GM19395 (cell line): Measurements from ENCODE around the gene KRT27.

Source experiments
- ATAC-seq: cut with Tn5 transposase; IDR thresholded peaks from one replicate; pipeline ENCODE4 v1.9.1; 2021; ENCODE audit warnings: mild to moderate bottlenecking, moderate library complexity; ENCODE audit not compliant: unreplicated experiment

KRT27 gene

GRCh38 chr17:40809721-40810421, 27.5 kb upstream of the KRT27 start:
- ATAC-seq = no peak

- no peak for ATAC-seq
Observed at GRCh38 chr17:40806131-40806530, 23.8 kb upstream of the KRT27 start.

DNA sequence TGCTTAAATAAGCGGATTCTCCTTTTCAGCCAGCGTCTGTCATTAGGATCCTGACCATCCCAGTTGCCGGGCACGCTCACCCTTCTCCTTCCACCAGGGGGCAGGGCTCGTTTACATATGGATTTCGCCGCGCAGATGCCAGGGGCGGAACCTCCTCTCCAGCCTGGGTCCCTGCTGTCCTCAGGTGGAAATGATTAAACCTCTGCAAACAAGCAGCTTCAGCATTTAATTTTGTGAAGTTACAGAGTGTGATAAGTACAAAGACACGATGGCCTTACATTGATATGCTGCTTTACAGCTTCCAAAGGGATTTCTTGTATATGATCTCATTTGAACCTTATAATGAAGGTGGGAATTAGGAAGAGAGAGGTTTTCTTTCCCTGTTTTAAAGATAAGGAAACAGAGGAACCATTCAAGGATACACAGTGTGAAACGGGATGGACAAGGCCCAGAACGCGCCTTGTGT, 21.3 kb upstream of the KRT27 start:
- ATAC-seq = no peak

DNA sequence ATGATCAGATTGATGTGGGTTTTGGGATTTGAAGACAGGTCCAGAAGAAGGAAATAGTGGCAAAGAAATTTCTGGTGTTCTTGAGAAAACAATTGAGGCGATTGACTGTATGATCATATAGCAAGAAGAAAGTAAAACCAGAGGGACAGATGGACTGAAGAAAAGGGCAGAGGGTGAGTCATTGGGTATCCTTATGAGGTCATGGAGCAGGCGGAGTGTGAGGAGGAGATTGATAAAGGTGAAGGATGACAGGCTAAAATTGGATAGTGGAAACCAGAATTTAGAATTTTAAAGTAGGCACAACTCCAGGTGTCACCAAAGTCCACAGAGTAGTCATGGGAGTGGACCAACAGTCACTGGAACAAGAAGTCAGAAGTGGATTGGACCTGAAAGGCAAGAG, 18.8 kb upstream of the KRT27 start:
- ATAC-seq = no peak

DNA sequence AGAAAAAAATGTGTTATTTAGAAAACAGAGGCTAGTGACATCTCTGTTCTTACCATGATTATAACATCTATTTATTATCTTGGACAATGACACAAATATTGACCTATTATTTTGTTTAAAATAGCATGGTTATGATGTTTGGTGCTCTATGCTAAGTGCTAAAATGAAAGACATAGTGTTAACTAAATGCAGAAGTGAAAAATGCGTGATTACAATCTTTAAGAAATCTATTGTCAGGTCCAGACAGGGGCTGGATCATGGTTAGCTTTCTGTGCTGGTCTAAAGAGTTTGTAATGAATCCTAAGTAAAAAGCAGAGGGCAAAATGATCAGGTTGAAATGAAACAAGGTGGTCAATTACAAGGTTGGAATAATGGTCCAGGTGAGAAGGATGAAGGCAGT, 18.0 kb upstream of the KRT27 start:
- no peak for ATAC-seq

GRCh38 chr17:40799859-40800258, 17.5 kb upstream of the KRT27 start, which contains the start of gene KRT28:
Gene KRT28 (minus strand): TSS chr17:40799959. CDS start chr17:40799893, 66 bp downstream.
- no peak for ATAC-seq

- no peak for ATAC-seq
Observed at GRCh38 chr17:40796846-40797245, 14.5 kb upstream of the KRT27 start.

DNA sequence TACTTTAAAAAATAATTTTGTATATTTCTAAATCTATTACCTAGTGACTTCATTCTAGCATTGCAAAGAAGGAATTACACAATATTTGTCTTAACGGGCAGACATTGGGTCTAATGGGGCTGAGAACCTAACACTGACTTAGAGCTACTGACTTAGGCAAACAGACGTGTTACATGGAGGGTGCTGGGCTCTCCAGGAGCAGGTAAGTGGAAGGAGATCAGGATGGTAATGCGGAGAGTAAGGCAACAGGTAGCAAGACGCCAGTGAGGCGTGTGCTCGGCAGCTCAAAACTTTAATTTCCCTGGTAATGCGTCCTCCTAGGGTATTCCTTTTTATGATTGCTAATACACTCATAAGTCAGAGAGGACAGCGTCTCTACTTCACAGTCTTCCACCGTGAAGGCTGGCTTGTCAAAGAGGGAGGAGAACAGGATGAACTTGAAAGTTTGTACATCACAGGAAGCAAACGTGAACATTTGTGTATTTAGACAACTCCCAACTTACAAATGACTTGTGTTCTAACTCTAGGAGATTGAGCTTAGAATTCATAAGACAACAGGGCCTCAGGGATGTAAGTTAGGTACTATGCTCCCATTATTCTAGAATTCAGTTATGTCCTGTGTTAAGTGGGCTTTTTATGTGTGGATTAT, 12.8 kb upstream of the KRT27 start:
- no peak for ATAC-seq

DNA sequence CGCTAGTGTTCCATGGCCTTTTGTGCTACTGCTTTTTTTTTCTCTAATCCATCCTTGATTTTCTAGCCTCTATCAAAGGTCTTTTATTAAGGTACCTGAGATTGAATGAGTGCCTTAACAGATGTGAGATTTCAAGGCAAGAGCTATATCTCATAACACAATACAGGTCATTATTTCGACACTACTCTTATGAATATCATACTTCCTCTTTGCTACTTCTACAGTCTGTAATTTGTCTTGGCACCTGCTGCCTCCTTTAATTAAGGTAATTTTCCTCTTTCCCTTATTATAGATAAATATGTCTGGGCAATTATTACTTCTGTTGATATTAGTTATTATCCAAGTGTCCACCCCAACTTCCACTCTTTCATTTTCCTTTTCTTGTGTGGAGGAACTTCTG, 12.1 kb upstream of the KRT27 start:
- ATAC-seq = no peak

DNA sequence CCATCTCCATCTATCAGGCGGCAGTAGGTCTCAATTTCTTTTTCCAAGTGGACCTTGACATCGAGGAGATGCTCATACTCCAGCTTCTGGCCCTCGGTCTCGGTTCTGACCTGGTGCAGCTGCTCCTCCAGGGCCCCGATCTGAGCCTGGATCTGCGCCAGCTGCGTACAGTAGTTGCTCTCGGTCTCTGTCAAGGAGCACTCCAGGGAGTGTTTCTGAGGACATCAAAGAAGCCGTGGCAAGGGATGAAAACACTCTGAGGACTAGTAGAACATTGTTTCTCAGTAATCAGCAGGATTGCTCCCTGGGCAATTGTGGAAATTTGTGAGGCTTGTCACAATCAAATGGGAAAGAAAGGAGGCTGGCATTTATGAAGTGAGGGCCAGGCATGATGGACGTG, 11.5 kb upstream of the KRT27 start:
- ATAC-seq = no peak

- no peak for ATAC-seq
Observed at GRCh38 chr17:40791787-40792436, 9.6 kb upstream of the KRT27 start.

GRCh38 chr17:40791111-40791510, 8.8 kb upstream of the KRT27 start:
- no peak for ATAC-seq

DNA sequence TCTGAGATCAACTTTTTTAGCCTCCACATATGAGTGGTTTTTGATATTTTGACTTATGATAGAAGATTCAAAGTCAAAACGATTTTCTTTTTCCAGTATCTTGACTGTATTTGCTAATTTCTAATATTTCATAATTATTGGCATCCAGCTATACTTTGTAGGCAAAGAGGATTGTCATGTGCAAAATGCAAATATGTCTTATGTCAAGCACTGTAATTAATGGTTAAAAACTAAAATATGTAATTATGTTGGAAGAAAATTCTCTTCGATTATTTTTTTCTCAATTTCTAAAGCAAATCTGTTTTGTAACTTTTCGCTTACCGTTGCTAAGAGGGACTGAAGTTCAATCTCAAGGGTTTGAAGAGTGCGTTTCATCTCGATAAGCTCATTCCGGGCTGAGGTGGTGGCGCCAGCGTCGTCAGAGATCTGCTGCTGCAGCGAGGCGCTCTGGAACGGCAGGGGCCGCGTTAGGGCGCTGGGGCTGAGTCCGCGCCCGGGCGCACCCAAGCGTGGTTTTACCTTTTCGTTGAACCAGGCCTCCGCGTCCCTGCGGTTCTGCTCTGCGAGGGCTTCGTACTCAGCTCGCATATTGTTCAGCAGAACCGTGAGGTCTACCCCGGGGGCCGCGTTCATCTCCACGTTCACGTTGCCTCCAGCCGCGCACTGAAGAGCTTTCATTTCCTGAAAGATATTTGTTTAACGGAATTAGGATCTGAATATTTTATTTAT, 3.0 kb downstream of the KRT27 start:
- ATAC-seq = no peak

- no peak for ATAC-seq
Observed at GRCh38 chr17:40778461-40778860, 3.9 kb downstream of the KRT27 start.

GRCh38 chr17:40777971-40778370, 4.4 kb downstream of the KRT27 start:
- no peak for ATAC-seq

- ATAC-seq = no peak
Observed at GRCh38 chr17:40777459-40777858, 4.9 kb downstream of the KRT27 start.

DNA sequence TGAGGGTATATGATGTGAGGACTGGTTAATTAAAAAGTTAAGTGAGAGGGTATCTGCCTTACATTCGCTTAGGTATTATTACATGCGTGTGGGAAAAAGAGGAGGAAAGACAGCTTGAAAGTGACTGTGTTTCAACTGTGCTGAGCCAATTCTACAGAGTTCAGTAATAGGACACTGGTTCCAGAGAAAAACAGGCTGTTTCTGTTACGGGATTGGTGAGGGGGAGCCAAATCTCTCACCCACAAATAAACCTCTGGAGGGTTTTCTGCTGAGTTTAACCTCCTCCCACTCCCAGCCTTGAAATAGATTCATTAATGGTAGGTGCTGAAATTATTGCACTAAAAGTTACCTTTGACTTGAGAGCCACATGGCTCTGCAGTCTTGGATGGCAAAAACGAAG, 6.4 kb downstream of the KRT27 start:
- no peak for ATAC-seq

GRCh38 chr17:40772101-40772500, 10.2 kb downstream of the KRT27 start, which contains the start of gene KRT26:
Gene KRT26 (minus strand): TSS chr17:40772201. CDS start chr17:40772113, 88 bp downstream.
- ATAC-seq = no peak

DNA sequence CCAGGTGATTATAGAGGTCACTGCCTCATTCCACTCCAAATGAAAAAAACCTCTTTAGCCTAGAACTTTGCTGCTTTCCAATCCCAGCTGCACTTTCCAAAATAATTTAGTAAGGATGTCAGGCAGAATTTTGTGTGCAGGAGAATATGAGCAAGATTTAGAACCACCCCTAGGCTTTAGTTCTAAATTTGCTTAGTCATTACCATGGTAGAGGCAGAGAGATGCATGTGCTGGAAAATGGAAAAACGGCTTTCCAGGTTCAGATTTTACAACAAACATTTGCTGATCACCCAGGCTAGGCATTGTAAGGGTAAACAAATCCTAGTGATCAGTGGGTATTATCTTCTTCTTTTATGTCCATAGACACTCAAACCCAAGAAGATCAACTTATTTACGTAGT, 16.7 kb downstream of the KRT27 start:
- no peak for ATAC-seq

DNA sequence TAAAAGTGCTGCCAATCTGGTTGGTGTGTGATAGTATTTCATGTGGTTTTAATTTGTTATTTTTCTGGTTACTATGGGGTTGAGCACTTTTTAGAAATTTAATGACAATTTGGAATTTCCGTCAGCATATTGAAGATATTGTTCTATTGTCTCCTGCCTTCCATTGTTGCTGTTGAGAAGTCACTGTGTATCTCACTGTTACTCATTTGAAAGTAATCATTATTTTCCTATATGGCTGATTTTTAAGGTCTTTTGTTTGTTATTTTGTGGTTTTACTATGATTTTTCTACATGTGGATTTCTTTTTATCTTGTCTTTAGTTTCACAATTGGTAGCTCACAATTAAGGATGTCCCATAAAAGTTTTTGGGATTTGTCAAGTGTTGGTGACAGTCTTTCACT, 18.6 kb downstream of the KRT27 start:
- no peak for ATAC-seq
